Measurements from ENCODE around the gene TBL2.
"Not testable (repeated sequence)": the region's sequence is repeated elsewhere in the genome, so short reads cannot be mapped to it uniquely, and the experiment has no call there.

The TBL2 gene

GRCh38 chr7:73537051-73537450 is 41.3 kb downstream of the TBL2 start:
- DNase-seq (ENCODE audit: insufficient read length, low spot score) (no peak), FAIRE-seq (no peak)

- FAIRE-seq = no peak
- DNase-seq (ENCODE audit: insufficient read length, low spot score) = no peak
These were observed 41.9 kb downstream of the TBL2 start for GRCh38 chr7:73536479-73536878.

GRCh38 chr7:73535918-73536317 is 42.5 kb downstream of the TBL2 start:
- FAIRE-seq; DNase-seq (ENCODE audit: insufficient read length, low spot score): not testable (repeated sequence)

GRCh38 chr7:73533742-73534141 is 44.6 kb downstream of the TBL2 start:
- no peak for DNase-seq (ENCODE audit: insufficient read length, low spot score)
- FAIRE-seq = peak; percentile 85

GRCh38 chr7:73532224-73532623 is 46.2 kb downstream of the TBL2 start:
- DNase-seq (ENCODE audit: insufficient read length, low spot score) (no peak), FAIRE-seq (no peak)

- no peak for FAIRE-seq
- no peak for DNase-seq (ENCODE audit: insufficient read length, low spot score)
These were observed 47.6 kb downstream of the TBL2 start for GRCh38 chr7:73530800-73531199.

GRCh38 chr7:73526896-73527821 is 51.2 kb downstream of the TBL2 start:
- no peak for FAIRE-seq
- DNase-seq (ENCODE audit: insufficient read length, low spot score) = no peak

- not testable (repeated sequence) for FAIRE-seq
These were observed 52.3 kb downstream of the TBL2 start for GRCh38 chr7:73526158-73526494.

GRCh38 chr7:73522105-73522872 is 56.1 kb downstream of the TBL2 start, which contains the start of gene BAZ1B:
BAZ1B (minus strand) TSS chr7:73522293; CDS start chr7:73521933, 360 bp downstream.
- peak; percentile 40 for FAIRE-seq
- DNase-seq (ENCODE audit: insufficient read length, low spot score) = peak; percentile 89

More at GRCh38 chr7:73526158-73526494, 52.3 kb downstream of the TBL2 start:
- DNase-seq (ENCODE audit: insufficient read length, low spot score) = not testable (repeated sequence)

GRCh38 chr7:73521636-73522104 is 56.7 kb downstream of the TBL2 start:
- DNase-seq (ENCODE audit: insufficient read length, low spot score) (no peak), FAIRE-seq (no peak)

GRCh38 chr7:73520673-73521635 is 57.4 kb downstream of the TBL2 start:
- no peak for FAIRE-seq
- DNase-seq (ENCODE audit: insufficient read length, low spot score) = no peak

GRCh38 chr7:73519867-73520672 is 58.3 kb downstream of the TBL2 start:
- DNase-seq (ENCODE audit: insufficient read length, low spot score) (no peak), FAIRE-seq (no peak)

GRCh38 chr7:73518470-73518869 is 59.9 kb downstream of the TBL2 start:
- DNase-seq (ENCODE audit: insufficient read length, low spot score) = no peak

More at GRCh38 chr7:73518470-73518869, 59.9 kb downstream of the TBL2 start:
- FAIRE-seq = no peak

All from HTR-8/SVneo (cell line).